Occipital lobe (tissue), 2 donors: ENCODE measurements around the gene EXOC4. TPM values are rescaled to one million over a fixed set of nuclear protein-coding genes. Genes with fewer than 3 reads are reported as not detected.

Experiments used
- DNase-seq: peaks from one replicate; lab custom pipeline; 2025; lab: John Stamatoyannopoulos, UW
- total RNA-seq: library from RNA; depleted of rRNA; stranded (reverse); fragments of >200 nt; gene quantifications from one replicate; pipeline ENCODE4 v1.2.3, GENCODE V29; 2014

EXOC4 gene
- total RNA-seq, 1 donor from 2014 or later = 341 TPM

- no peak for DNase-seq
These were observed 671.1 kb downstream of the EXOC4 start for GRCh38 chr7:133923974-133924373.

GRCh38 chr7:133931053-133931452 is 678.2 kb downstream of the EXOC4 start:
- no peak for DNase-seq

- DNase-seq = no peak
These were observed 679.7 kb downstream of the EXOC4 start for GRCh38 chr7:133932591-133932990.

- DNase-seq = no peak
These were observed 681.5 kb downstream of the EXOC4 start for GRCh38 chr7:133934262-133934976.

GRCh38 chr7:133934977-133935330 is 682.1 kb downstream of the EXOC4 start:
- DNase-seq = no peak

GRCh38 chr7:133936074-133936473 is 683.2 kb downstream of the EXOC4 start:
- DNase-seq = no peak

- no peak for DNase-seq
These were observed 684.9 kb downstream of the EXOC4 start for GRCh38 chr7:133937786-133938185.

GRCh38 chr7:133940368-133940767 is 687.5 kb downstream of the EXOC4 start:
- no peak for DNase-seq

- no peak for DNase-seq
These were observed 688.6 kb downstream of the EXOC4 start for GRCh38 chr7:133941496-133941895.

- no peak for DNase-seq
These were observed 692.6 kb downstream of the EXOC4 start for GRCh38 chr7:133945497-133945896.

- no peak for DNase-seq
These were observed 694.8 kb downstream of the EXOC4 start for GRCh38 chr7:133947458-133948254.

- no peak for DNase-seq
These were observed 695.7 kb downstream of the EXOC4 start for GRCh38 chr7:133948588-133948987.

GRCh38 chr7:133950855-133951254 is 698.0 kb downstream of the EXOC4 start:
- no peak for DNase-seq

GRCh38 chr7:133955208-133955607 is 702.3 kb downstream of the EXOC4 start:
- DNase-seq = no peak

GRCh38 chr7:133957845-133958244 is 705.0 kb downstream of the EXOC4 start:
- no peak for DNase-seq

- DNase-seq = no peak
These were observed 705.9 kb downstream of the EXOC4 start for GRCh38 chr7:133958822-133959221.

- DNase-seq = no peak
These were observed 706.6 kb downstream of the EXOC4 start for GRCh38 chr7:133959505-133959904.

GRCh38 chr7:133961724-133962123 is 708.8 kb downstream of the EXOC4 start:
- no peak for DNase-seq

- DNase-seq = no peak
These were observed 709.8 kb downstream of the EXOC4 start for GRCh38 chr7:133962646-133963045.

- DNase-seq = no peak
These were observed 710.8 kb downstream of the EXOC4 start for GRCh38 chr7:133963629-133964028.

- DNase-seq = no peak
These were observed 718.7 kb downstream of the EXOC4 start for GRCh38 chr7:133971625-133972024.

- no peak for DNase-seq
These were observed 720.8 kb downstream of the EXOC4 start for GRCh38 chr7:133973710-133974109.

GRCh38 chr7:133975130-133975529 is 722.3 kb downstream of the EXOC4 start:
- no peak for DNase-seq
